Stimulated activated CD4-positive, alpha-beta T cell treated with anti-CD3 and anti-CD28 coated beads, Interleukin-12 subunit alpha, Interleukin-12 subunit beta, amount 100 ng/mL, for 24 hours (primary cell): ENCODE measurements around the gene ZC3H4.
"Not testable (repeated sequence)": the region's sequence is repeated elsewhere in the genome, so short reads cannot be mapped to it uniquely, and the experiment has no call there.

ENCODE experiments used
- DNase-seq, 2 experiments: peaks; one replicate each; pipeline ENCODE4 v3.0.0-alpha.2; 2020; ENCODE audit warnings: low read depth in 2 of 2

ZC3H4 gene

GRCh38 chr19:47084879-47085439 lies 28.6 kb downstream of the ZC3H4 start:
- DNase-seq: no peak

GRCh38 chr19:47082493-47082892 lies 31.1 kb downstream of the ZC3H4 start:
- DNase-seq: no peak

GRCh38 chr19:47081095-47081494 lies 32.5 kb downstream of the ZC3H4 start:
- no peak for DNase-seq

GRCh38 chr19:47078351-47078750 lies 35.2 kb downstream of the ZC3H4 start:
- DNase-seq: not testable (repeated sequence)

- no peak for DNase-seq
Measured at GRCh38 chr19:47075941-47076340, 37.6 kb downstream of the ZC3H4 start.

GRCh38 chr19:47075179-47075810 lies 38.3 kb downstream of the ZC3H4 start:
- DNase-seq: no peak

GRCh38 chr19:47074621-47075020 lies 39.0 kb downstream of the ZC3H4 start:
- no peak for DNase-seq

GRCh38 chr19:47073574-47073973 lies 40.0 kb downstream of the ZC3H4 start:
- DNase-seq: no peak

GRCh38 chr19:47072323-47072722 lies 41.3 kb downstream of the ZC3H4 start:
- no peak for DNase-seq

- DNase-seq: no peak
Measured at GRCh38 chr19:47071731-47072130, 41.8 kb downstream of the ZC3H4 start.

- DNase-seq: no peak
Measured at GRCh38 chr19:47070756-47071155, 42.8 kb downstream of the ZC3H4 start.

GRCh38 chr19:47069795-47070194 lies 43.8 kb downstream of the ZC3H4 start:
- no peak for DNase-seq

- DNase-seq: no peak
Measured at GRCh38 chr19:47068876-47069406, 44.6 kb downstream of the ZC3H4 start.

- DNase-seq: no peak
Measured at GRCh38 chr19:47068246-47068645, 45.3 kb downstream of the ZC3H4 start.

- DNase-seq: no peak
Measured at GRCh38 chr19:47067215-47067847, 46.2 kb downstream of the ZC3H4 start.

- no peak for DNase-seq
Measured at GRCh38 chr19:47066376-47067214, 47.0 kb downstream of the ZC3H4 start.

GRCh38 chr19:47065242-47065641 lies 48.3 kb downstream of the ZC3H4 start:
- no peak for DNase-seq

GRCh38 chr19:47063874-47064273 lies 49.7 kb downstream of the ZC3H4 start:
- DNase-seq: no peak

- no peak for DNase-seq
Measured at GRCh38 chr19:47058621-47059022, 55.0 kb downstream of the ZC3H4 start.

GRCh38 chr19:47057328-47057727 lies 56.2 kb downstream of the ZC3H4 start:
- no peak for DNase-seq

- DNase-seq: no peak
Measured at GRCh38 chr19:47056411-47056810, 57.2 kb downstream of the ZC3H4 start.

- not testable (repeated sequence) for DNase-seq
Measured at GRCh38 chr19:47050562-47050961, 63.0 kb downstream of the ZC3H4 start.
